T-helper 1 cell treated with Interleukin-12 subunit alpha and Interleukin-12 subunit beta and Interleukin-4 antibody, amounts not matched to agents 30 μg/mL and 1 μg/mL, for 36 hours (primary cell): Measurements from ENCODE around the gene XPOT.

ENCODE experiments used
- H3K27ac Mint-ChIP-seq: one replicate; pipeline ENCODE4 v1.8.0; 2021; ENCODE audit warnings: mild to moderate bottlenecking, mixed read lengths
- H3K27me3 Mint-ChIP-seq: one replicate; pipeline ENCODE4 v1.8.0; 2021; ENCODE audit warnings: low read depth, mixed read lengths
- H3K36me3 Mint-ChIP-seq: one replicate; pipeline ENCODE4 v1.8.0; 2021; ENCODE audit warnings: low read depth, mixed read lengths
- H3K4me1 Mint-ChIP-seq: one replicate; pipeline ENCODE4 v1.8.0; 2021; ENCODE audit warnings: low read depth, mixed read lengths
- H3K4me3 Mint-ChIP-seq: one replicate; pipeline ENCODE4 v1.8.0; 2021; ENCODE audit warnings: mild to moderate bottlenecking, moderate library complexity, mixed read lengths
- H3K9me3 Mint-ChIP-seq: one replicate; pipeline ENCODE4 v1.8.0; 2021; ENCODE audit warnings: mixed read lengths

XPOT gene

DNA sequence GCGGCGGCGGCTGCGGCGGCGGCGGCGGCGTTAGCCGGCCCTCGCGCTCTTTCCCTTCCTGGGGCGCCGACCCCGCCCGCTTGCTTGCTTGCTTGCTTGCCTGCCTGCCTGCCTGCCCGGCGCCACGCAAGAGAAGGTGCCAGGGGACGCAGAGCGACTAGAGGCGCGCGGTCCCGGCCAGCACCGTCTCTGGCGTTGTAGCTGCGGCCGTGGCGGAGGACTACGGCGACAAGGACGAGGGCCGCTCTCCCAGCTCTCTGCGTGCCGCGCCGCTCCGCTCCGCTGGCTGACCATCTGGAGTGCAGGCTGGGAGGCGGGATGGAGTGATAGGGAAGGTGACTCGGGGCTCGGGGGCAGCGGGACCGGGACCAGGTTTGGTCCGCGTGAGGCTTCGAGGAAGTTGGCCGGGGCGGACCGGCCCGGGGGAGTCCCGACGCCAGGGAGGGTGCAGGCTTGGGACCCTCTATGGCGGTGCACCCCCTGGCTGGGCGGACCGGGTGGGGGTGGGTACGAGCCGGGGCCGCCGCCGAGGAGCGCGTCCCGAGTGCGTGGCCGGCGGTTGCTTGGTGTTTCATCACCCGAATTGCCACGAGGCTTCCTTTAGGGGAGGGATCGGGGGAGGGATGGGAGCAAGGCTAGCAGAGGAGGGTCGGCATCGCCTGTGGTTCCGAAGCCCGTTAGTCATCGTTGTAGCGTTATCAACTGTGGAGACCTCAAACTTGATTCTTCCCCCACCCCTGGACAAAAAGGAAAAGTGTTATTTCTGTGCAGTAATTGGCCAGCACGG lies 471 bp downstream of the XPOT start:
- Mint-ChIP-seq H3K27me3 (no peaks in the 10 kb centered on the region), H3K9me3 (no peaks in the 10 kb centered on the region), H3K27ac (peak overlapping the region; percentile 98), H3K4me3 (peak overlapping the region; percentile 96), H3K36me3 (peaks cover under 1% of the 10 kb centered on the region), H3K4me1 (peaks cover 26% of the 10 kb centered on the region)

DNA sequence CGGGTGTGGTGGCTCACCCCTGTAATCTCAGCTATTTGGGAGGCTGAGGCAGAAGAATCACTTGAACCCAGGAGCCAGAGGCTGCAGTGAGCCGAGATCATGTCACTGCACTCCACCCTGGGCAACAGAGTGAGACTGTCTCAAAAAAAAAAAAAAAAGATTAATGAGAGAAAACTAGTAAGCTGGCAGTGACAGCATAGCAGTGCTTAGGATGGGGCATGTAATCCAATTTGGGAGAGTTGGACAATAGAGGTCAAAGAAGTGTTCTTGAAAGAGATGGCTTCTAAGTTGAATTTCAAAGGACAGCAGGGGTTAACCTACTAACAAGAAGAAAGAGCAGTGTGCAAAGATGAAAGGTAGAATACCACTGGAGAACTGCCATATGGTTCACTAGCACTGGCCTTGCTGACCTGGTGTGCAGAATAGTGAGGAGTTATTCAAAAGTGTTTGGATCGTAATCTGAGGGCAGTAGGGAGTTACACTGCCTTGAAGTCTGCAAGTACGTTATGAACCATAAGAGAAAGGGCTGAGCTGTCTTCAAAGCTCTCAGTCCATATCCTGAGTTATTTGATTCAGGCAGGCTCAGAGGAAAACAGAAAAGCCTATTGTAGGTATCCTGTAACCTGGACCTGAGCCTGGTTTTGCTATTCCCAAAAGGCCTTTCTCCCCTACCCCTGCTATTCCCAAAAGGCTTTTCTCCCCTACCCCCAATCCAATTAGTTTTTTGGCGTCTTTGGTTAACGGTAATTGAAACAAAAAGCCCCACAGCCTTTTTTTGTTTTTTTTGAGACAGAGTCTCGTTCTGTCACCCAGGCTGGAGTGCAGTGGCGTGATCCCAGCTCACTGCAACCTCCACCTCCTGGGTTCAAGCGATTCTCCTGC lies 3.4 kb downstream of the XPOT start:
- Mint-ChIP-seq H3K27ac (no peak overlapping the region), H3K9me3 (no peaks in the 10 kb centered on the region), H3K4me3 (no peak overlapping the region), H3K4me1 (peaks cover 25% of the 10 kb centered on the region), H3K36me3 (peaks cover 17% of the 10 kb centered on the region), H3K27me3 (no peaks in the 10 kb centered on the region)

DNA sequence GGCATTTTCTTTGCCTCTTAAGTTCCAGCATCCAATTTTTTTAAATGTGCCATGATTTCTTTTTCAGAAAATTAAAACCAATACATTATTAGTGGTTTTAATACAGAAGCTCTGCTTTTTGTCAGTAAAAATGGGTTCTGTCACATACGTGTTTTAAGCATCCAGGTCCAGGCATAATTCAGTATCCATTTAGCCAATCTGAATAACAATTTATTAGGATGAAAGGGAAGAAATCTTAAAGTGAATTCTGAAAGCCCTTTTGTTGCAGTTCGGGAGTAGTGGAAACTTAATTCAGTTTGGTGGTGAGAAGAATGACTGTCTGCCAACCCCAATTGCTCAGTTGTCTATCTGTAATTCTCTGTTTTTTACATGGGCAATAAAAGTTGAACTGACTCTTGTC lies 7.2 kb downstream of the XPOT start:
- no peaks in the 10 kb centered on the region for H3K27me3 Mint-ChIP-seq
- peaks cover 16% of the 10 kb centered on the region for H3K4me1 Mint-ChIP-seq
- H3K4me3 Mint-ChIP-seq: no peak overlapping the region
- no peaks in the 10 kb centered on the region for H3K9me3 Mint-ChIP-seq
- peaks cover 37% of the 10 kb centered on the region for H3K36me3 Mint-ChIP-seq
- no peak overlapping the region for H3K27ac Mint-ChIP-seq

DNA sequence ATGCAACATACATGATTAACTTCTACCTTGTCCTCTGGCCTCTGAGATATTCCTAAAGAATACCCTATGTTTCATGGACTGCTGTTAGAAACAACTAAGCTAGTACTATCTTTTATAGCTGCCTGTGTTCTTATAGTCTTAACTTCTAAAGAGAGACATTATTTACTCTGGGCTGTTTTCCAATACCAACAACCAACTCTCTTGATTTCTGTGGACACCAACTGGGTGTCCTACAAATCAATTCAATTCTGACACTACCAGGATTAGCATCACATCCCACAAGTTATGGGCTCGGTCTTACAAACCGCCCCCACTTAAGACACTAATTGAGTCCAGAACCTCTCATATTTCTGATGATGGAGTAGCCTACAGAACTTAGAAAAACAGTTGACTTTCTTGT lies 8.3 kb downstream of the XPOT start:
- Mint-ChIP-seq H3K27ac (no peak overlapping the region), H3K9me3 (no peaks in the 10 kb centered on the region), H3K36me3 (peaks cover 40% of the 10 kb centered on the region), H3K4me3 (no peak overlapping the region), H3K27me3 (no peaks in the 10 kb centered on the region), H3K4me1 (peaks cover 9% of the 10 kb centered on the region)

DNA sequence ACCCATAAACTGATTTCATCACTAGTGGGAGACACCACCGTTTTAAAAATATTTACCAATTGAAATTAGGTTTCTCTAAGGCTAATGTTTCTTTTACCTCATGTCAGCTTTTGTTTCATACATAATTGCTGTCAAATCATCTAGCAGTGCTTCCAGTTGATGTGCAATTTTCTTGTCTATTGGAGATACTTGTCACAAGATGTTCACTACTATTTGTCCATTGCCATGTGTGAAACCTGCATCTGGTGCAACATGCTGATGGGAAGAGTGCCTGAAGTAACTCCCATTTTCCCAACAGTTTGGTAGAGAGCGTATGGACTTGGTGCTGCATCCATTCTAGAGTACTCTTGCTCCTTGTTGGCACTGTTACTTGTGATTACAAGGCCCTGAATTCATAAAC lies 9.7 kb downstream of the XPOT start:
- Mint-ChIP-seq H3K36me3 (peaks cover 46% of the 10 kb centered on the region), H3K9me3 (no peaks in the 10 kb centered on the region), H3K4me1 (peaks cover 3% of the 10 kb centered on the region), H3K27me3 (no peaks in the 10 kb centered on the region), H3K27ac (no peak overlapping the region), H3K4me3 (no peak overlapping the region)

DNA sequence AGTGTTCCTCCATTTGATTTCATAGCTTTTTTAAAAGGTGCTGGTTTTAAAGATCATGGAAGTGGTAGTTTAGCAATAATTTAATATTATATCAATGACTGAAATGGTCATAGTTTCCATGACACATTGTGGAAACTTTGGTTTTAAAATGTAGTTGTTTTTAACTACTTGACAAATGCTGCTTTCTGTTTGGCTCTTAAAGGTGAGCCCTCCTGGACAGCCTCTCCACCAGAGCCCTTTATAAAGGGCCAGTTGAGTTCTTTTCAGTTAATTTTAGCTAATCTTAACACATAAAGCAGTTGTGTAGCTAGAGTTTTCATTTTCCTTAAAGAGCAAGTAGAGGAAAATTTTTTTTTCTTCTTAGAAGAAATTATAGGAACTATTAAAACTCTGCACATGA lies 14.0 kb downstream of the XPOT start:
- H3K36me3 Mint-ChIP-seq: peaks cover 47% of the 10 kb centered on the region
- peaks cover 2% of the 10 kb centered on the region for H3K4me1 Mint-ChIP-seq
- no peak overlapping the region for H3K27ac Mint-ChIP-seq
- H3K4me3 Mint-ChIP-seq: no peak overlapping the region
- H3K27me3 Mint-ChIP-seq: no peaks in the 10 kb centered on the region
- no peaks in the 10 kb centered on the region for H3K9me3 Mint-ChIP-seq

DNA sequence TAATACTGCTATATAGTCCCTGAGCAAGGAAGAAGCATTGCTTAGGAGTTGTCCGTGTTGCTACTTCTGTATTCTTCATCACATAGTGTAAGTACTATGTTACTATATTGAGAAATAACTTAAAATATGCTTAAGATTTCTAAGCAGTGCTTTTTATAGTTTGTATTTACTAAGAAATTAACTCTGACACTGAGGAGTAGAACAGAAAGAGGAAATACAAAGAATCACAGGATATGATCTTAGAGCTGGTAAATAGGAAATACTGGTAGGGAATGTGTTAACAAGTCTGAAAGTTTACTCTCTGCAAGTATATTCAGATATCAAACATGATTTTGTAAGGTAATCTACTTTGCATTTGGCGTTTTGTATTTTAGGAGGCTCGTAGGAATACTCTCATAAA lies 15.5 kb downstream of the XPOT start:
- Mint-ChIP-seq H3K9me3 (no peaks in the 10 kb centered on the region), H3K4me1 (peaks cover 2% of the 10 kb centered on the region), H3K27me3 (no peaks in the 10 kb centered on the region), H3K36me3 (peaks cover 47% of the 10 kb centered on the region), H3K27ac (no peak overlapping the region), H3K4me3 (no peak overlapping the region)

DNA sequence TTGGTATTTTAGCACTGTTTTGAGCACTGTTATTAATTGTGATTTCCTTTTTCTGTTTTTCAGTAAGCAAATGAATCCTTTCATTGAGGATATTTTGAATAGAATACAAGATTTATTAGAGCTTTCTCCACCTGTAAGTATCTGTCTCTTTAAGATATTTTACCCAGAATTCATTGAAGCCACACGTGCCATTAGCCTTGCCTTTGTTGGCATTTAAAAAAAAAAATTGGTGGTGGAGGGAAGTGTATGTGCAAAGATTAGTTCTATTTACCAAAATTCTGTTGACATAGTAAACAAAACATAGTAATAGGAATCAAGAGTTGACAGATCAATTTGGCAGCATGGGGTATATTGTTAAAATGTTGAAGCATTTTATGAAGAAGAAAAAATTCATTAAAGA lies 23.8 kb downstream of the XPOT start:
- Mint-ChIP-seq H3K27me3 (no peaks in the 10 kb centered on the region), H3K36me3 (peaks cover 63% of the 10 kb centered on the region), H3K27ac (no peak overlapping the region), H3K4me1 (no peaks in the 10 kb centered on the region), H3K9me3 (no peaks in the 10 kb centered on the region), H3K4me3 (no peak overlapping the region)

DNA sequence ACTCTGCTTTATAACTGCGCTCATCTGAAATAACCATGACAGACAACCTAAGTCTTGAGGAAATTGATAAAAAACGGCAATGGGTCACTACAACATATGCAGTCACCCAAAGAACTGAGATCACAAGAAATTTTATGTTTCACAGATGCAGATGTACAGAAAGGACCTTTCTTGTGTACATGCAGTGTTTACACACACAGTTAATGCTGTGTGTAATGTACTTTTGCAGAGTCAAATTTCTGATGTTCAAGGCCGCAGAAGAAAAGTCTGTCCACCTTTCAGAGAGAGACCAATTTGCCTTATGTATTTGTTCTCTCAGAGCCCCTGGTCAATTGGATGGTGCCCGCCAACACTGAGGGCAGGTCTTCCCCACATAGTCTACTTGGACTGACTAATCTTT lies 24.8 kb downstream of the XPOT start:
- H3K4me1 Mint-ChIP-seq: no peaks in the 10 kb centered on the region
- H3K36me3 Mint-ChIP-seq: peaks cover 64% of the 10 kb centered on the region
- no peaks in the 10 kb centered on the region for H3K27me3 Mint-ChIP-seq
- H3K9me3 Mint-ChIP-seq: no peaks in the 10 kb centered on the region
- H3K4me3 Mint-ChIP-seq: no peak overlapping the region
- no peak overlapping the region for H3K27ac Mint-ChIP-seq

DNA sequence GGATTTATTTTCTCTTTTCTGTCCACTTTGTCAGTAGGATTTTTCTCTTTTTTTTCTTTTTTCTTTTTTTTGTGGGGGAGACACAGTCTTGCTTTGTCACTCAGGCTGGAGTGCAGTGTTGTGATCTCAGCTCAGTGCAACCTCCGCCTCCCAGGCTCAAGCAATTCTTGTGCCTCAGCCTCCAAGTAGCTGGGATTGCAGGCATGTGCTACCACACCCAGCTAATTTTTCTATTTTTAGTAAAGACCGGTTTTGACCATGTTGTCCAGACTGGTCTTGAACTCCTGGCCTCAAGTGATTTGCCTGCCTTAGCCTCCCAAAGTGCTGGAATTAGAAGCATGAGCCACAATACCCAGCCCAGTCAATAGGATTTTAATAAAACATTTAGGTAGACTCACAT lies 26.7 kb downstream of the XPOT start:
- Mint-ChIP-seq H3K4me1 (peaks cover 1% of the 10 kb centered on the region), H3K27me3 (no peaks in the 10 kb centered on the region), H3K4me3 (no peak overlapping the region), H3K27ac (no peak overlapping the region), H3K36me3 (peaks cover 62% of the 10 kb centered on the region), H3K9me3 (no peaks in the 10 kb centered on the region)

DNA sequence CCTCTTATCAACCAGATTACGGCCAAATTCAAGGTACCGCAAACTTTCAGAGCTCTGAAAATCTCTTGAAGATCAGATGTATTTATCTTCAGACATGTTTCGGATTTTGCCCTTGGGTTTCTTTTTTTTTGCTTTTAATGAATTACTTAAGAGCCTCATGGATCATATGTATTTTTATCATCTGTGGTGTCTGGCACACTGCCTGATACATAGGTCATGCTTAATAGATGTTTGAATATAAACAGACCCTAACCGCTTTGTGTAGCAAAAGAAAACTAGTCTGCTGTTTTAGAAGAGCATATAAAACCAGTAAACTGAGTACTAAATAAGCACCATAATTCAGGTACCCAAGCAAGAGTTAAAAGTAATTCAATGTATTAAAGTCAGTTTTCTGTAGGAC lies 27.6 kb downstream of the XPOT start:
- Mint-ChIP-seq H3K4me1 (peaks cover 1% of the 10 kb centered on the region), H3K36me3 (peaks cover 61% of the 10 kb centered on the region), H3K9me3 (no peaks in the 10 kb centered on the region), H3K4me3 (no peak overlapping the region), H3K27me3 (no peaks in the 10 kb centered on the region), H3K27ac (no peak overlapping the region)

DNA sequence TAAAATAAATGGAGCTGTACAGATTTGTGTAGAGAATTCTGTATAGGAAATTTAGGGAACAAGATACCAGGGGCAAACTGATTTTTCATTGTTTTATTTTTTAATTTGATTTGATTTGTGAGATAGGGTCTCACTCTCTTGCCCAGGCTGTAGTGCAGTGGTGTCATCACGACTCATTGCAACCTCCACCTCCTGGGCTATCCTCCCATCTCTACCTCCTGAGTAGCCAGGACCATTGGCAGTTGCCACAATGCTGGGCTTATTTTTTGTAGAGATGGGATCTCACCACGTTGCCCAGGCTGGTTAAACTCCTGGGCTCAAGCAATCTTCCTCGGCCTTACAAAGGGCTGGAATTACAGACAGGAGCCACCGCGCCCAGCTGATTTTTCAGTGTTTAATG lies 29.7 kb downstream of the XPOT start:
- no peak overlapping the region for H3K4me3 Mint-ChIP-seq
- H3K9me3 Mint-ChIP-seq: no peaks in the 10 kb centered on the region
- H3K4me1 Mint-ChIP-seq: peaks cover 5% of the 10 kb centered on the region
- no peaks in the 10 kb centered on the region for H3K27me3 Mint-ChIP-seq
- H3K36me3 Mint-ChIP-seq: peaks cover 55% of the 10 kb centered on the region
- H3K27ac Mint-ChIP-seq: no peak overlapping the region

DNA sequence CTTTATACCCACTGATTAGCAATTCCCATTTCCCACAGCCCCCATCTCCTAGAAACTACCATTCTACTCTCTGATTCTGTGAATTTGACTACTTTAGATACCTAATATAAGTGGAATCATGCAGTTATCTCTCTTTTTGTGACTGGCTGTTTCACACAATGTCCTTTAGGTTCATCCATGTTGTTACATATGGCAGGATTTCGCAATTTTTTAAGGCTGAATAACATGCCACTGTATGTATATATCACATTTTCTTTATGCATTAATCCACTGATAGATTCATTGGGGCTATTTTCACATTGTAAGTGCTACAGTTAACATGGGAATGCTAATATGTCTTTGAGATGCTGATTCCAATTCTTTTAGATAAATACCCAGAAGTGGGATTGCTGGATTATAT lies 35.9 kb downstream of the XPOT start:
- Mint-ChIP-seq H3K27ac (no peak overlapping the region), H3K27me3 (no peaks in the 10 kb centered on the region), H3K4me1 (peaks cover 8% of the 10 kb centered on the region), H3K36me3 (peaks cover 43% of the 10 kb centered on the region), H3K9me3 (no peaks in the 10 kb centered on the region), H3K4me3 (no peak overlapping the region)

DNA sequence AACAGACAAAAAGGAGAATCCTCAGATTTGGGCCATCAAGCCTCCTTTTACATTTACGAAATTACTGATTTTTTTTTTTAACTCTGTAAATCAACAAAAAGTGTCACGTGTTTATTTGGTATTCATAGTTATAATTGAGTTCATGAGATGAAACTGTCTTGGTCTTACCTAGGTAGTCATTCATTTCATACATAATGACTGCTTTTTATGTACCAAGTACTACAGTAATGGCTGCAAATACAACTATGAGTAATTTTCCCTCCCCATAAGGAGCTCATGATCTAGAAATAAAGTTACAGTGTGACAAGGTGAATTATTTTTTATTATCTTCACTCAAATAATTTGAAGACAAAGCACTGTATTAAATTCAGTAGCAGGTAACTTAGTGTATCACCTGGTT lies 41.3 kb downstream of the XPOT start:
- peaks cover 44% of the 10 kb centered on the region for H3K36me3 Mint-ChIP-seq
- H3K4me3 Mint-ChIP-seq: no peak overlapping the region
- peaks cover 11% of the 10 kb centered on the region for H3K4me1 Mint-ChIP-seq
- H3K27ac Mint-ChIP-seq: no peak overlapping the region
- H3K27me3 Mint-ChIP-seq: no peaks in the 10 kb centered on the region
- no peaks in the 10 kb centered on the region for H3K9me3 Mint-ChIP-seq

DNA sequence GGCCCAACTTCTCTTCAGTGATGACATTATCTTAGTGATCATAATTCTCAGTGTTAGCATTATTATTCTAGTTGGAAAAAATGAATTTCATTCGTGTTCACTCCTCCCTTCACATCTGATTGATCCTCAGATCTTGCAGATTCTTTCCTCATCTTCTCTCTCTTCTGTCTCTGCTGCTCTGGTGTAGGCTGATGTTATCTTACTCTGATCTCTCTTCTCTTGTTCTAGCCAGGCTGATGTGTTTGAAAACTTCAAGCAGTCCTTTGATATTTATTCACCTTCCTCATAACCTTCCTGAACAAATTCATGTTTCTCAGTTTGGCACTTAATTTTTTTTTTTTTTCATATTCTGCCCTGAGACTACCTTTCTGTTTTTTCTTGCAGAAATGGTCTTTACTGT lies 42.1 kb downstream of the XPOT start:
- Mint-ChIP-seq H3K4me3 (no peak overlapping the region), H3K9me3 (no peaks in the 10 kb centered on the region), H3K4me1 (peaks cover 18% of the 10 kb centered on the region), H3K36me3 (peaks cover 40% of the 10 kb centered on the region), H3K27ac (peak overlapping the region; percentile 50), H3K27me3 (no peaks in the 10 kb centered on the region)
